K562 (cell line): ENCODE measurements around the gene FRRS1.

Experiments used
- CTCF ChIP-seq, 3 experiments: IDR thresholded peaks in 2 of 3; conservative IDR thresholded peaks in 1 of 3; 2 replicates each; pipeline ENCODE4 v1.5.1; 2011 to 2012; ENCODE audit warnings: low read length in 3 of 3, mild to moderate bottlenecking in 3 of 3, control low read depth in 2 of 3, improper control_type of control experiment in 1 of 3, inconsistent platforms in 1 of 3, low read depth in 1 of 3, mixed read lengths in 1 of 3, moderate library complexity in 1 of 3; ENCODE audit not compliant: insufficient read depth in 2 of 3
- E2F4 ChIP-seq: sonication (generic); formaldehyde crosslinking; IDR thresholded peaks from 2 replicates; pipeline ENCODE4 v1.8.0; 2022; ENCODE audit warnings: mild to moderate bottlenecking, low read depth, missing genetic modification reagents
- ESRRA ChIP-seq: fragments of 450-650 bp; IDR thresholded peaks from 2 replicates; pipeline ENCODE4 v1.6.1; 2014; ENCODE audit warnings: low read depth, mild to moderate bottlenecking, moderate library complexity, borderline replicate concordance
- KLF16 ChIP-seq: IDR thresholded peaks from 2 replicates; pipeline ENCODE4 v1.6.1; 2016; ENCODE audit warnings: antibody characterized with exemption
- MAX ChIP-seq: sonication (generic); formaldehyde crosslinking; IDR thresholded peaks from 2 replicates; pipeline ENCODE4 v1.9.0; 2022; ENCODE audit warnings: mild to moderate bottlenecking, missing genetic modification reagents
- RBM17 ChIP-seq: fragments of 200-400 bp; formaldehyde crosslinking; IDR thresholded peaks from 2 replicates; pipeline ENCODE4 v1.6.1; 2017; ENCODE audit warnings: low read depth, mild to moderate bottlenecking, low read length, borderline replicate concordance
- SMC3 ChIP-seq: conservative IDR thresholded peaks from 2 replicates; pipeline ENCODE4 v1.6.1; 2011; ENCODE audit warnings: low read depth, low read length, improper control_type of control experiment; ENCODE audit not compliant: insufficient read depth
- SP1 ChIP-seq: sonication (generic); formaldehyde crosslinking; IDR thresholded peaks from 2 replicates; pipeline ENCODE4 v1.8.1; 2022; ENCODE audit warnings: mild to moderate bottlenecking, missing genetic modification reagents
- TAF1 ChIP-seq: IDR thresholded peaks from 2 replicates; pipeline ENCODE4 v1.6.1; 2011; ENCODE audit warnings: mild to moderate bottlenecking, low read length, moderate library complexity; ENCODE audit not compliant: insufficient read depth, control insufficient read depth, severe bottlenecking; ENCODE audit errors: extremely low read depth
- ZNF57 ChIP-seq: fragments of 450-650 bp; formaldehyde crosslinking; IDR thresholded peaks from 2 replicates; pipeline ENCODE4 v1.4.0; 2020; ENCODE audit warnings: mild to moderate bottlenecking, moderate library complexity
- ZNF639 ChIP-seq, 2 experiments: fragments of 200-800 bp in 1 of 2; sonication (Bioruptor generic) in 1 of 2; sonication (generic) in 1 of 2; formaldehyde crosslinking in 1 of 2; IDR thresholded peaks in 1 of 2; conservative IDR thresholded peaks in 1 of 2; 2 replicates each; pipeline versions ENCODE4 v1.5.0 to v1.6.1; 2016 to 2020; ENCODE audit warnings: missing compliant biosample characterization in 1 of 2, missing genetic modification characterization in 1 of 2, missing genetic modification reagents in 1 of 2

- TF ChIP-seq ZNF57 (CRISPR knock-in tag), result no peak
- no peak for TF ChIP-seq ZNF639 (CRISPR knock-in tag; conservative IDR thresholded peaks at IDR 0.05 in 1 of 2, IDR thresholded peaks at IDR 0.05 in 1 of 2)
- no peak for TF ChIP-seq E2F4
- no peak for TF ChIP-seq SP1 (CRISPR knock-in tag)
- no peak for TF ChIP-seq SMC3
- no peak for TF ChIP-seq CTCF (IDR thresholded peaks at IDR 0.05 in 2 of 3, conservative IDR thresholded peaks at IDR 0.05 in 1 of 3; ENCODE audit: insufficient read depth in 2 of 3, low read depth in 1 of 3, low read length in 3 of 3)
- TF ChIP-seq TAF1, result no peak
- no peak for TF ChIP-seq RBM17
- TF ChIP-seq ESRRA, result no peak
- no peak for TF ChIP-seq MAX
- TF ChIP-seq KLF16, result no peak
These were observed 30.6 kb downstream of the FRRS1 start for GRCh38 chr1:99735852-99736251.
